HG02642 (cell line): Measurements from ENCODE around the gene PDE7B.
"Not testable (repeated sequence)": the region's sequence is repeated elsewhere in the genome, so short reads cannot be mapped to it uniquely, and the experiment has no call there.

Source experiments
- ATAC-seq: cut with Tn5 transposase; IDR thresholded peaks from one replicate; pipeline ENCODE4 v1.9.1; 2021; ENCODE audit warnings: mild to moderate bottlenecking; ENCODE audit not compliant: unreplicated experiment, poor library complexity

Gene PDE7B

DNA sequence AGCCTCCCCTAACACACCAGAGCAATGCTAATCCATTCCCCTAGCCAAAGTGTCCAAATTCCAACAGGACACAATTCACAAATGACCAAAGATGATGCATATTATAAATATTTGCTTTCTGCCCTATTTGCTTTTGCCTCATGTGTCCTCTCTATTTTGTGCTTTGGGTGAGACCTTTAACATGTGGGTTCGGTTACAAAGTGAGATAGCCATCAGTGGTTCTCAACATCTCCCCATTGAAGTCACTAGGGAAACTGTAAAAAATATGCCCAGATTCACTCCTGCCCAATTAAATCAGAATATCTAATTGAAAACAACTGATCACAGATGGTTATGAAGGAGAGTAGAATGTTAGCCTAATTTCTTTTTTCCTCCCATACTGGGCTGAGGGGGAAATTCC lies 239.4 kb downstream of the PDE7B start:
- no peak for ATAC-seq

DNA sequence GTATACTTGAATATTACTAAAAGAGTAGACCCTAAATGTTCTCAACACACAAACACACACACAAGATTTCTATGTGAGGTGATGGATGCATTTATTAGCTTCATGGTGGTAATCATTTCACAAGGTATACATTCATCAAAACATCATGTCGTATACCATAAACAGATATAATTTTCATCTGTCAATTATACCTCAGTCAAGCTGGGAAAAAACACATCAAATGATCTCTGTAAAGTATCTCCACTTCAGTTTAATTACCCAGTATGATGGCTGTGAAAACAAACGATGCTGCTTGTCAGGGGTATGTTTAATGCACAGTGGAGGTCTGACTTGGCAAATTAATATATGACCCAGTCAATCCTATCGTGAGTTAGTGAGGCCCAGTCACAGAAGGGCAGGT lies 241.4 kb downstream of the PDE7B start:
- no peak for ATAC-seq

DNA sequence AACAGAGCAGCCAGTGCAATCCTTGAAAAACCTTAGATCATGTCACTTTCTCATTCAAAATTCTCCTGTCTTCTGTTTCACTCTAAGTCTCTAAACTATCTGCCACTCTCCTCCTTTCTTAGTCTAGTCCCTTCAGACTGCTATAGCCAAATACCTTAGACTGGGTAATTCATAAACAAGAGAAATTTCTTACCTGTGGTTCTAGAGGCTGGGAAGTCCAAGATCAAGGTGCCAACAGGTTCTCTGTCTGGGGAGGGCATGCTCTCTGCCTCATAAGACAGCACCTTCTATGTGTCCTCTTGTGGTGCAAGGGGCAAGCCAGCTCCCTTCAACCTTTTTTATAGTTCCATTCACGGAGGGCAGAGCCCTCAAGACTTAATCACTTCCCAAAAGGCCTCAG lies 242.3 kb downstream of the PDE7B start:
- ATAC-seq, result no peak

DNA sequence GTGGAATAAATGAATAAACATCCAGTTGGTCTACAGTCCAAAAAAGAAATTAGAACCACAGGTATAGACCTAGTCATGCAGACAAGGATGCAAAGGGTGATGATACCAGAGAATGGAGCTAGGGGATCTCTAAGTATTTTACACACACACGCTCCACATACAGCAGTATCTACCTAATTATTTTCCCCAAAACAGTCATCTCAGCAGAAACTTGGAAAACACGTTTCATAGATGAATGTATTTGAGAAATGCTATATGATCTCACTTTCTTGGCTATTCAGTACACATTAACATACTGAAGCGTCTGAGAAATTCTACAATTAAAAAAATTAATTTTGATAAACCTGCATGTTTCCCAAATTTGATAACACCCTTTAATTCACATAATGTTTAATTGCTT lies 243.3 kb downstream of the PDE7B start:
- no peak for ATAC-seq

DNA sequence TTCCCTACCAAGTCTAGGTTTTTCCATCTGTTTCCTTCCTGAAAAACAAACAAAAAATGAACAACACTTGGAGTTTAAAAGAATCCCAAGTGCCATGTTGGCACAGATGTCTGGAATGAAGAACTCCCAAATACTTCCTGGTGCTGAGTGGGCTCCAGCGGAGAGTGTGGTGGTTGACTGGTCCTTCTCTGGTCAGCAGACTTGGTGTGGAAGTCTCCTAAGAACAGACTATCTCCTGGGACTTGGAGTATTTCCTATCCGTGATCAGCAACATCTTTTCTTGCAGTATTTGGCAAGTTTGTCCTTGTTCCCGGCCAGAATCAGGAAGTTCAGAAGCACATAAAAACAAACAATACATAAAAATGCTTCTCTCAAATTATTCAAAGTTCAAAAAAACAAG lies 244.5 kb downstream of the PDE7B start:
- ATAC-seq, result no peak

DNA sequence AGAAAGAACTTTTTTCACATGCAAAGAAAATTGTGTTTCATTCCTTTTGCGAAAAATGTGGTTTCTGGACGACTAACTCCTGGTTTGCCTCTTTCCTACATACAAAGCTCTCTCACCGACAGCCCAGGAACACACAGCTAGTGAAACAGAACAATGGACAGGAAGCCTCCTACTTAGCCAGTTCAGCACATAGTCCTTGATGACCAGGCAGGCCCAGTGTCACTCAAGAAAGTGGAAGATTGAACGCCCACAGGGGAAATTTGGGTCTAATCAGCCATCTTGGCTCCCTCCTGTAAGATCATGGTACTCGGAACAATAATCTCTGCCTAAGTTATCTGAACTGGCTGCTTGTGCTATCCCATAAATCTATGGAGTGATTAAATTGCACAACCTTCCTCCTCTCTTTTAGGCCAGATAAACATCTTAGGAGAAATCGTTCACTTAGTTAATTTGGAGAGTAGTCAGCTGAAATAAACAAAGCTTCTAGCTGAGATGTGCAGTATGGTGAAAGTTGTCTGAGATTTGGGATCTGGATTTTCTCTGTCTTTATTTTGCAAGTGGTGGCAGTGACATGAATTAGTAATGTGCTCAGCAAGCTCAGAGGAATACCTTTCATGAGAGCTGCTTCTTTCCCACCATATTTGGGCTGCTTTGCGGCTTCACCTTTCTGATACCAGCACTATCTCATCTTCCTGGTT lies 251.6 kb downstream of the PDE7B start:
- no peak for ATAC-seq

DNA sequence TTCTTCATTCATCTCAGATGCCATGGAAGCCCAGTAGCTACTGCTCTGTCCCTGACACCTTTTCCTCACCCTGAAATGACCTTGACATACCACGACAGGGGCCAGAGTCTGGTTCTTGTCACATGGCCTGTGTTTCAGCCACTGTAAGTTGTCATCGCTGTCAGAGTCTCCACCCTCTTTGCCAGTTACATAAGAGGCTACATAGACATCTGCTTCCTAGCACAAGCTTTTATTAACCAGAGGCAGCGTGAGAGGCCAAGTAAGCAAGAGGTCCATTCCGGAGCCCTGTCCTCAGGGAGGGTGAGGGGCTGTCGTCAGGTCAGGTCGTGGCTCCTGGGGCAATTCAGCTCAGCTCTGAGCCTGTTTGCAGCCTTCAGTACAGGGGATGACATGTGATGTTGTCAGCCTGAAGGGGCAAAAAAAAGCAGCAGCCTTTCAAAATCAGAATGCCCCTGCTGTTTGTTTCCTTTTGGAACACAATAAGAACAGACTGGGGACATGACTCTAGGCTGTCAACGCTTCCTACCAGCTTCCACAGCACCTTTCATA lies 252.3 kb downstream of the PDE7B start:
- ATAC-seq, result no peak

DNA sequence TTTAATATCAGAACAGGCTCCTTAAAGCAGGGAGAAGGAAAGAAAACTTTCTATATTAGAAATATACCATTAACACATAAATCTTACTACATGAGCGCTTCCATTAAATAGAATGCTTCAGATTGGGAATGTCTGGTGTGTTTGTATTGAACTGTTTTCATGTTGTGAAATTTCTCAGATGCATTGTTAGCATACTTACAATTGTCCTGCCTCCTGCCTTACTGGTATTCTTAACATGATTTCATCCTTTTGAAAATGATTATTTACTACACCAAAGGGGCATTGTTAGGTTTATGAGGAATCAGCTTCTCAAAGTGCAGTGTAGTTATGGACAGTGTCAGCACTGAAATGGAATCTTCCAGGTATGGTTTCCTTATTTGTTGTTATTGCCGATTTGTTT lies 253.1 kb downstream of the PDE7B start:
- ATAC-seq, result no peak

DNA sequence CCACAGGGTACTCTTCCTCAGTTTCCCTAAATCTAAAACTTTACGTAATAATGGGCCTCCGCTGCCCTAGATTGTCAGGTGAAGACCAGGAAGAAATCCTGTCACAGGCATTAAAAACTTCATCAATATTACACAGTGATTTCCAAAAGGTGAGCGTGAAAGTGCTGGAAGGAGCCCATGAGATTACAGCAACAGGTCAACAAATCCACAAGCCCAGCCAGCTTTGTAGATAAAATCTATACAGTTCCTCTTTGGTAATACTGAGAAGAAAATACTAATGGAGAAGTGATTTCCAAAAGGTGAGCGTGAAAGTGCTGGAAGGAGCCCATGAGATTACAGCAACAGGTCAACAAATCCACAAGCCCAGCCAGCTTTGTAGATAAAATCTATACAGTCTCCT lies 254.3 kb downstream of the PDE7B start:
- ATAC-seq, result not testable (repeated sequence)

DNA sequence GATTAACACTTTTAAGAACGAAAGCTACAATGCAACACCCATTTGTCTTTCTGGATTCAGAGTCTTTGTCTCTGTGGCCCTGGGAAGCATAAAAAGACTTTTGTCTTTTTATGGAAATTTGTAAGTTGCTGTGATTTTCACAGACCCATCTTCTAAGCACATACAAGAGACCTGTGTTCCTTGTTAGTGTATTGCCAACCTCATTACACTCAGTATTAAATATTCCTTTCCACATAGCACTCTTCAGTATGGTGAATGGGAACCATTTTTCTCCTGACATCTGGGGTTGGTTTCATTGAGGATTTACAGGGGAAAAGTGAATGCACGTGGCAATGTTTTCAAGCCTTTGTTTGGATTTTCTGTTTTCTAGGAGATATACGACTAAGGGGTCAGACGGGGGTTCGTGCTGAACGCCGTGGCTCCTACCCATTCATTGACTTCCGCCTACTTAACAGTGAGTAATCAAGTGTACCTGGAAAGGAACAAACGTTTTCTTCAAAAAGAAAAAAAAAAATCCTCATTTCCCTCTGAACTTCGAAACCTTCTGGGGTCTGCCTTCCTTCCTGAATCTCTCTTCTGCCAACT lies 257.0 kb downstream of the PDE7B start:
- no peak for ATAC-seq

DNA sequence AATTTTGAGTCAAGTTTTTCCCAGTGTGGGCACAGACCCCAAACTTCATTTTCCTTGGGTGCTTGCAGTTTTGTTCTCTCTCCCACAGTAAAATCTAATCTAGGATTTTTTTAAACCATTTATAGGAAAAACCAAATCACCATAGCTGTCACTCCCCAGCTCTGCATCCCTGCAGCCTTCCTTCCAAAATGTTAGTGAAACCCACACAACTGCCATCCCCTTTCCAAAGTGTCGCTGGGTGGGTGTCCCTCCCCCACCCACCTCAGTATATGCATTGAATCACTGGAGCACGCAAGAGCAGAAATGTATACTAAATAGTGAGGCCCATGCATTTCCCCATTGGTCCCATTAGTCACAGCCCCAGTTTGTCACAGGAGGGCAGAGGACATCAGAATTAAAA lies 260.3 kb downstream of the PDE7B start:
- no peak for ATAC-seq

DNA sequence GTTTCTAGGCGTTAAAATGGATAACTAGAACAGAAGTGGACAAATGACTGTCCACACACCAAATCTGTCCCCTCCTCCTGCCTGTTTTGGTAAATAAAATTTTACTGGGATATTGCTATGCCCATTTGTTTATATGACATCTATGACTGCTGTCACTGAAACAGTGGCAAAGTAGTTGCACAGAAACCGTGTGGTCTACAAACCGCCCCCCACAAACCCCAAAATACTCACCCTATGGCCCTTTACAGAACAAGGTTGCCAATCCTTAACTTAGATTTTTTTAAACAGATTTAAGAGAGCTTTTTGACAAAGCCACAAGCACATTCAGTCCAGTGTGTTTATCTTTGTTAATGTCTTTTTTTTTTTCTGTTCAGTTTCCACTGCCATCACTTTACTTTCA lies 260.8 kb downstream of the PDE7B start:
- no peak for ATAC-seq

DNA sequence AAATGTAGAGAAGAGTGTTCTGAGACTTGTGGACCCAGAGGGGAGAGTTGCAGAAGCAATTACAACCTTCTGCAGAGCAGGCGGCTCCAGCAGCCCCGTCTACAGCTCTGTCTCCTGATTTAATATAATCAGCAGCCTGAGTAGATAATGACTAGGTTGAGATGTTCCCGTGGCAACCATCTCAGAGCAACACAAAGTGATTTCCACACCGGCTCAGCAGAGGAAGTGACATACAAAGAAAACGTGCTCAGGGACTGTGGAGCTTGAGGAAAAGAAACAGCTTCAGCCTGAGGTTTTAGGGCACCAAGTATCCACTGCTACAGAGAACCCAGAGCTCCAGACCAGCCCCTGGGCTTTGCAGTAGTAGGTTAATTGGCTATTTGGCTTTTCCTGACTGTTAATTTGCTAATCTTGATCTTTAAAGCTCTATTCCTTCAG lies 262.3 kb downstream of the PDE7B start:
- no peak for ATAC-seq

DNA sequence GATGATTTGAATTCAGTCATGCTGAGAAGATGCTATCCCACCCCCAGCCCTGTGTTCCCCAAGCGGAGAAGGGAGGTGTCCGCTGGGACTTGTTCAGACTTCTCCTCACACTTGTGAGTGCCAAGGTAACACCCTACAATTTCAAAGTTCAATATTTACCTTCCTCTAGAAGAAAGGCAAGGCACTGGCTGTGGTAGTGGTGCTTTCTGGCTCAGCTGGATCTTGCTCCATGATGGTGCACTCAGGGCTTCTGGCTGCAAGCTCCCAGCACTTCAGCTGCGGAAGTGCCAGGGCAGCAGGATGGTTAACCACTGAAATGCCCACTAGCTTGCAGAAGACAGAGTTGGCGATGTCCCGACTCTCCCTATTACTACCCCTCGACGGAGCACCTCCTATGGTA lies 263.2 kb downstream of the PDE7B start:
- ATAC-seq, result no peak

DNA sequence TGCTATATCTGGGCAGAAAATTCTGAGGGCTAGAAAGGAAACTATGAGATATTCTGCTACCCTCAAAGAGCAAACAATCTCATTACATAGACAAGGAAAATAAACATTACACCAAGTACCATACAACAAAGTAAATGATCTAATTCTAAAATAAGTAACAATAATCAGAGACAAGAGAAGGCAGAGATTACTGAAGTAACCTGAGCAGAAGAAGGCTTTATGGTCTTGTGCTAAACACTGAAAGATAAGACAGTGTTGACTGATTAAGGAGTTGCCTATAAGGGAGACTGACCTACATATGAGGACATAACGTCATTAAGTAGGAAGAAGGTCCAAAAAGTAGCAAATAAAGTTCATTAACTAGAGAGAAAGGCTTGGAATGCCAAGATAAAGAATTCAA lies 264.4 kb downstream of the PDE7B start:
- no peak for ATAC-seq

DNA sequence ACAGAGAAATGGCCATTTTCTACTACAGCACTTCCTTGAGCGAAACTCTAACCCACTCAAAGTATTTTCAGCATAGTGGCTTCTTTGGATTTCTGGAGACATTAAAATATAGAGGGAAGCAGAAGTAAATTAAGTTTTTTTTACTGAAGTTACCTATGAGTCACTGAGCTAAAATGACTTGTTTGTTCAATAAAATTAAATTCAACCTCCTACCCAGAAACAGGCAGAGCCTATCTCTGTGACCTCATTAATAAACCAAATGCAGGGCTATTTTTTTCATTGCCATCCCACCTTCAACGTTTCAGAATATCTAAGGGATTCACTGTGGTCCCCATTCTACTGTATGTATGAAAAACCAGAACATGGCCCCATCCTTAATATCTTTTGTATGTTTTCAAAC lies 265.6 kb downstream of the PDE7B start:
- ATAC-seq, result no peak

DNA sequence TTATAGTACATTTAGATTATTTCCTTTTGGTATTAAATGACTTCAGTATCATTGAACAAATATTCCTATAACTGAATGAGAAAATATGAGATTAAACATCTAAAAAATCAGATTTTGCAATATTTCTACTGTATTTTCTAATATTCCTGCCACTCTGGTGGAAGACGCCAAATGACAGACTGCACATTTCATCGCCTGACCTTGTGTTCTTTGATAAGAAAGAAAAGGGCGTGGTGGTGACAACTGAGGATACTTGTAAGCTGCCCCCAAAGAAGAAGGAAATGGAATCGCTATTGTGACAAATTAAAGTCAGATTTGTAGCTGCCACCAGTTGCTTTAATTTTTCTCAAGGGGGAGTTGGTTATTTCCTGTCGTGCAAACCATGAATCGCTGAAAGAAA lies 267.3 kb downstream of the PDE7B start:
- no peak for ATAC-seq

DNA sequence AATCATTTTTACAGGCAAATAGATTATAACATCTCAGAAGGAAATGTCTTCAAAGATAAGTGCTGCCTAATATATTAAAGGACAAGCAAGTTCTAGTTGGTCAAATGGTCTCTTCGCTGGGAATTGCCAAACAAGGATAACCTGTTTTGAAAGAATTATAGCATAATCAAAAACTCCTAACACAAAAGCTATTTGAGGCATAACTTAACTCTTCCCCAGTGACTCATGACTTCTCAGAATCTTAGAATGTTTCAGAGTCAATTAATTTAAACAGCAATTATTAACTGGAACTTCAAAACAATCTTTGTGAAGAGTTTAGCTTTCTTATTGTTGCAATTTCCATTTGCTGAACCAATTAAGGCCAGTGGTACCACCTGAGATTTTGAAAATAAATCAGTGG lies 272.0 kb downstream of the PDE7B start:
- no peak for ATAC-seq

DNA sequence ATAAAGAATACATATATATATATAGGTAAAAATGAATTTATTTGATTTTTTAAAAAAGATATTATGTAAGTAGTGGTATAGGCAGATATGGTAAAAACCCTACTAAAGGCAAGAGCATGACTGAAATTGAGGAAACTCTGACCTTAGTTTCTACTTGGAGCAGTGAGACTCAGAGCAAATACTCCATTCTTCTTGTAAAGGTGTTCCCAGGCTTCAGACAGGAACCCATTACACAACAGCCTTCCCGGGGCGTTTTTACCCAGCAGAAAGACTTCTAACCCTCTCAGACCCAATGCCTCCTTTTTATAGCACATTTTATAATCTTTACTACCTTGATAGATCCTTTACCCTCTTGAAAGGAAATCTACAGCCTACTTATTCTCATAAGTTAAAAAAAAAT lies 274.1 kb downstream of the PDE7B start:
- no peak for ATAC-seq

DNA sequence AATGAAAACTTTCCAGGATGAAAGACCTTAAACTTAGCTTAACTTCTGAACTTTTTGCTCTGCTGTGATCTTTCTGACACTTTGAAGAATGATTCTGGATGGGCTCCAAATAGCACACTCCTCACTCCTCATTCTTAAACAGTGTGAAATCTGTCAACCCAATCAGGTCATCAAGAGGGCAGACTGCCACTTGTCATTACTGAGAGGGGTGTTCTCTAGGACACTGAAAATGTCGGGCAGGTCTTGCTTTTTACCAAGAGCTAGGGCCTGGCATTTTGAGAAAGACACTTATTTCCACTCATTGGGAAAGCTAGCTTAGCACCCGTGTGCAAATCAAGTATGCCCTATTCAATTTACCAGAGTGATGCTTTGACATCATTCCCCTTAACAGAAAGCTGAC lies 276.4 kb downstream of the PDE7B start:
- no peak for ATAC-seq

DNA sequence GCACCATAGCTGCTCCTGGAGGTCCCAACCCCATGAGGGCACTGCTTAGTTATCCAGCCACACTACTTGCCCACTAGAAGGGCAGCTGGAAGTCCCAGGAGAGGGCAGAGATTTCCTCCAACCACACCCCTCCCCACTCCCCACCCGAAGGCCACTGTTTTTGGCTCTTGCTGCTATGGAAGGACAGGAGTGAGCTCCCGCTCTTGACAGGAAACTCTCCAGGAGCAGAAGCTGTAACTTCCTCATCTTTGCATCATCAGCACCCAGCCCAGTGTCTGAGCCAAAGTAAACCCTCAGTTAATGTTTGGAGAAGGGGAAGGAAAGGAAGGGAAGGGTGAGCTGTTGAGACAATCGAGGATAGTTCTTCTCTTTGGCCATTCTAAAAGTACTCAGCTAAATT lies 277.9 kb downstream of the PDE7B start:
- ATAC-seq, result no peak

DNA sequence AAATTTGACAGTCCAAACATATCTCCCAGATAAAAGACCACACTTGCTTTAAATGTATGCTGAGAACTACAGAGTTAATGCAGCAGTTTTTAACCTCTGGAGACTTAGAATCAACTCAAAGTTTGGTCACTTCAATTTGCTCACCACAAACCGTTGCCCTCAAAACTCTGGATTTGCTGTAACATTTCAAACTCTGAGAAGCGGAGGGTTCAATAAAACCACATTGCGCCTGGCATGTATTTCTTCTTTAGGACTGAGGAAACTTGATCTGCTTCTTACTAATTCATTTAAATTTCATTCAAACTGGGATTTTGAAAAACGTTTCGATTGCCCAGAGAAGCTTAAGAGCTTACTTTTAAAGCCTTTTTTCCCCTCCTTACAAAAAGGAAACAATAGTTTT lies 282.8 kb downstream of the PDE7B start:
- ATAC-seq, result no peak
